ENCODE results near the gene CORO6.

CORO6 gene

DNA sequence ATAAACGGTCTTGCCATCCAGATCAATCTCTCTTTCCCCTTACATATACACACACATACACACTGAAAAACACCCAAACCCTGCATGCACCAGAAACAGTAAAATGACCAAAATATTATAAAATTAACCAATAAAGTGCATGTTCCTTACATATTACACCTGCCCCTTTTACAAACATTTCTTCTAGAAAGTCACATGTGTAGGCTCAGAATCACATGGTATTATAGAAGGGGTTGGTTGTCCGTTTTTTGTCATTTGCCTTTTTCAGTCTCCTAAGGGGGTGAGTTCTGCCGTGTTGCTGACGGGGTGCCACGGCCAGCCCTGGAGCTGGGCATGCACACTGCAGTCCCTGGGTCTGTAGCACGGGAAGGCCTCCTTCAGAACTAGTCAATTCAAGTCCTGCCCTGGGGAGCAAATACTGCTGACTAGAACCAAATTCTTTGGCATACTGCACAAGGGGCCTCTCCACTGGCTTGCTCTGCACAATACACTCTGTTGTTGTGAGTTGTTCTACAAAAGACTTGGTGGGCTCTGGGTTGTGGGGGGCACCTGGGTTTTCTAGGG, 8.0 kb upstream of the CORO6 start:
- no peak for DNase-seq (ENCODE audit: low spot score)

GRCh38 chr17:29629839-29630238, 7.1 kb upstream of the CORO6 start:
- no peak for DNase-seq (ENCODE audit: low spot score)

- no peak for DNase-seq (ENCODE audit: low spot score)
These were observed 5.9 kb upstream of the CORO6 start for GRCh38 chr17:29628644-29629043.

GRCh38 chr17:29627951-29628350, 5.2 kb upstream of the CORO6 start:
- DNase-seq (ENCODE audit: low spot score), result no peak

GRCh38 chr17:29625037-29625750, 2.5 kb upstream of the CORO6 start:
- peak; percentile 44 for DNase-seq (ENCODE audit: low spot score)

DNA sequence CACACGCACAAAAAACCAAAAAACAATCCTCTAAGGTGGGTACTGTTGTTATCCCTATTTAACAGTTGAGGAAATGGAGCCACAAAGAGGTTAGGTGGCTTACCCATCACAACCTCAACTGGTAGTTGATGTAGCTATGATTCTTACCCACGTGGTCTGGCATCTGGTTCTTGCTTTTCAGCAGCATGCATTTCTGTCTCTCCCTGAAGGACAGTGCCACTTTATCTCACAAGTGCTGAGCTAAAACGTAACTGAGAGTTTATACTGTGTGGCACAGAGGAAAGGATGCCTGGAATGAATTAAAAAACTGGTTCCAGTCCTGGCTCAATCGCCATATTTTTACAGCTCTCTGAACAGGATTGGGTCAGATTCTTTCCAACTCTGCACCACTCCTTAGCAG, 1.9 kb upstream of the CORO6 start:
- no peak for DNase-seq (ENCODE audit: low spot score)

DNA sequence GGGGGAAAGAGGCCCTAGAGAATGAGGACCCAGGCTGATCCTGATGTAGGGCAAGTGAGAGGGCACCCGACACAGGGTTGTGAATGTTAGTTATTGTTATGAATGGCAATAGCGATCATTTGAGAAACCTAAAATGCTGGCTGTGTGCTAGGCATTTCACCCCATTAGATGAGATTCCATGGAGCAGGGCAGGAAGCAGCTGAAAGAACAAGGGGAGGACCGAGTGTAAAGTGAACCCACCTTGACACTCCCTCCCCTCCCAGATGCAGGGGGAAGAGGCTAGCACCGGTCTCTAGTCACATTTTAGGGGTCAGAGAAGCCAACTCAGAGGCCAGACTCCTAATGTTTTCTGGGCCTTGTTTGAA, 553 bp upstream of the CORO6 start:
- no peak for DNase-seq (ENCODE audit: low spot score)

GRCh38 chr17:29621751-29622194, 939 bp downstream of the CORO6 start:
- no peak for DNase-seq (ENCODE audit: low spot score)

- DNase-seq (ENCODE audit: low spot score), result no peak
These were observed 1.8 kb downstream of the CORO6 start for GRCh38 chr17:29620779-29621500.

- no peak for DNase-seq (ENCODE audit: low spot score)
These were observed 2.4 kb downstream of the CORO6 start for GRCh38 chr17:29620271-29620670.

DNA sequence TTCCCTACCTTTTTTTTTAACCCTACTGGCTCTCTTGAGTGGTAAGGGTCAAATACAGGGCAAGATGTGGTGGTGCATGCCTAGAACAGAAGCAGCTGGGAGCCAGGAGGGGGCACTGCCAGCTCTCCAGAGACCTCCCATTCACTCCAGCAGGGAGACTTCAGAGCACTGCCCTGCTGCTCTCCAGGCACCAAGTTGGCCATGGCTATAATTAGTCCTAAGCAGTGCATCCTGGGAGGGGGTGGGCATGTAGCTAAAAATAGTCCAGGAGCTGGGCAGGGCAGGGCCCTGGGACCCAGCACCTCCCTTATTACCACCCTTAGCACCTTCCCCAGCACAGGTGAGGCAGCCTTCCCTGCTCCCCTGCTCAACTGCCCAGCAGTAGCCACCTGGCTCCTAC, 3.5 kb downstream of the CORO6 start:
- DNase-seq (ENCODE audit: low spot score), result no peak

GRCh38 chr17:29618272-29619065, 4.2 kb downstream of the CORO6 start:
- DNase-seq (ENCODE audit: low spot score), result no peak

GRCh38 chr17:29617481-29618271, 5.0 kb downstream of the CORO6 start:
- DNase-seq (ENCODE audit: low spot score), result no peak

DNA sequence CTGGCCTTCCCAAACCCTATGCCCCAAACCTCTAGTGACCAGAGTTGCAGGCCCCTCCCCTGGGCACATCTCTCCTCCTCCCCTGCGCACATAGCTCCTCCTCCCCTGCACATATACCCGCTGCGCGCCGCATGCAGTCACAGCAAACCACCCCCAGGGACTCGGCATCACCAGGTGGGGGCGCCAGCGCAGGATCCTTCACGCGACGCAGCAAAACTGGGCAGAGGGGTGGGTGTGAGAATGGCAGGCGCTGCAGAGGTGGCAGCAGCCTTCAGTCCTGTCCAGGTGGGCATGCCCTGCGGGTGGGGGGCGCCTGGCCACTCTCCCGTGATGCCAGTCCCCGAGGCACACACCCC, 5.6 kb downstream of the CORO6 start:
- DNase-seq (ENCODE audit: low spot score), result peak; percentile 69

DNA sequence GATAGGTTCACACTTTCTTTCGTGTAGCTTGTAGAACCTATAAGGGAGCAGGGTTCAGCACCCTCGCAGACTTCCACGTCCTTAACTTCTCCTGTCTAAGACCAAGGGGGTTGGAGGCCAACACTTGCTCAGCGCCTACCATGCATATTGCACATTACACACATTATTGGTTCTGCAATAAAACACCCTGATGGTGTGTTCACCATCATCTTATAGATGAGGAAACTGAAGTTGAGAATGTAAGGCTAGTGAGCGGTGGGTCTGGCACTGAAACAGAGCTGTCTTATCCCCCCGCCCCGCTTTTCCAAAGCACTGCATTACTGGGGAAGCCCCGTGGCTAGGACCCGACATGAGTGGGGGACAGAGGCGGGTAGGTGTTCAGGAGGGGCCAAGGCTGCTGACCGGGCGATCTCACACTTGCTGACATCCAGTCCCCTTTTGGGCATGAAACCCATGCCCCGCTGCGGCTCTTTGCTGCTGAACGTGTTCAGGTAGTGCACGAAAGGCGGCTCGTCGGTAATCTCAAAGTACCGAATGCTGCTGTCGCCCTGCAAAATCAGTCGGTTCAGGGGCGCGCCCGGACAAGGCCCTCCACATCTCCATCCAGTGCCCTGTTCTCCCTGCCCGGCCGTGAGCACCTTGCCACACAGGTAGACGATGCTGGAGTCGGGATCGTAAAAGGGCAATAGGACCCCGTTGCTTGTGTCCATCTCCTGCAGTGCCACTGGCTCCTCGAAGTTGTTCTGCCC, 6.2 kb downstream of the CORO6 start:
- no peak for DNase-seq (ENCODE audit: low spot score)

GRCh38 chr17:29615492-29616299, 7.0 kb downstream of the CORO6 start:
- DNase-seq (ENCODE audit: low spot score), result peak; percentile 90

GRCh38 chr17:29615048-29615385, 7.7 kb downstream of the CORO6 start:
- DNase-seq (ENCODE audit: low spot score), result no peak

GRCh38 chr17:29614349-29615047, 8.2 kb downstream of the CORO6 start:
- no peak for DNase-seq (ENCODE audit: low spot score)

- no peak for DNase-seq (ENCODE audit: low spot score)
These were observed 8.9 kb downstream of the CORO6 start for GRCh38 chr17:29613856-29614255.

DNA sequence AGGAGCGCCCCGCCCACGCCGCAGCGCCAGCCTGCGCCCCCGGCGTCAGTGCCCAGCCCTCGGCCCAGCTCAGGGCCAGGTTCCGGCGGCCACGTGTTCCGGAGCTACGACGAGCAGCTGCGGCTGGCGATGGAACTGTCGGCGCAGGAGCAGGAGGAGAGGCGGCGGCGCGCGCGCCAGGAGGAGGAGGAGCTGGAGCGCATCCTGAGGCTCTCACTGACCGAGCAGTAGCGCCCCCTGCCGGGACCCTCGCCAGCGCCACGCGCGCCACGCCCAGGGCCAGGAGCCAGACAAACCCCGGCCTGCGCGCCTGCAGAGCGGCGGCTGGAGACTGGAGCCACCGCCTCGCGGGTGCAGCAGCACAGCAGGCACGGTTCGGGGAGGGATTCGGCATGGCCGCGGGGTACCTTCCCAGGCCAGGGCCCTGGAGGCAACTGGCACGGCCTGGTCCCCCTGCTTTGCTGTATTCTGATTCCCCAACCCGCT, 9.3 kb downstream of the CORO6 start:
- DNase-seq (ENCODE audit: low spot score), result peak; percentile 98
